BJ (cell line): ENCODE measurements around the gene GAGE12J. TPM values are rescaled to one million over a fixed set of nuclear protein-coding genes. Genes with fewer than 3 reads are reported as not detected.
A peak's percentile ranks its signal among the peaks of the same experiment; 100 is the strongest.
"Not testable (repeated sequence)": the region's sequence is repeated elsewhere in the genome, so short reads cannot be mapped to it uniquely, and the experiment has no call there.

Source experiments
- CTCF ChIA-PET: fragments of 350-600 bp; formaldehyde crosslinking; extraction: SDS; loops from one replicate; lab custom pipeline; 2021; ENCODE audit warnings: antibody characterized with exemption, inconsistent platforms; lab: Yijun Ruan, JAX
- POLR2A ChIA-PET: fragments of 300-600 bp; sonication (Branson Sonifier 250); formaldehyde crosslinking; extraction: SDS; loops from one replicate; lab custom pipeline; 2021; ENCODE audit warnings: antibody characterized with exemption; lab: Charles Lee
- DNase-seq: peaks from one replicate; pipeline ENCODE4 v3.0.0-alpha.2; 2011; ENCODE audit warnings: low read depth
- H3K27me3 ChIP-seq: 2 replicates; pipeline ENCODE4 v1.6.0; 2011; ENCODE audit warnings: low read length; ENCODE audit not compliant: control insufficient read depth, insufficient read depth
- H3K36me3 ChIP-seq: 2 replicates; pipeline ENCODE4 v1.5.1; 2011; ENCODE audit warnings: low read length; ENCODE audit not compliant: control insufficient read depth, insufficient read depth
- H3K4me3 ChIP-seq: 2 replicates; pipeline ENCODE4 v1.5.1; 2011; ENCODE audit warnings: low read depth, mild to moderate bottlenecking, control low read depth, low read length
- CTCF ChIP-seq: IDR thresholded peaks from 2 replicates; pipeline ENCODE4 v1.5.1; 2011; ENCODE audit warnings: low read depth, mild to moderate bottlenecking, control low read depth, inconsistent platforms, low read length, moderate library complexity; ENCODE audit not compliant: insufficient read depth
- polyA plus RNA-seq: library from polyadenylated mRNA; depleted of rRNA; stranded (reverse); fragments of >200 nt; gene quantifications from 2 replicates; pipeline ENCODE4 v1.2.3, GENCODE V29; 2011

The GAGE12J gene
- polyA plus RNA-seq, 1 experiment: not detected

GRCh38 chrX:49300703-49301102 is 21.1 kb upstream of the GAGE12J start:
- CTCF ChIA-PET: interaction anchor here (0.6 kb wide), 2 partner anchors 483 to 1124 kb away, joined by 3 to 6 read pairs; no protein-coding TSS in a partner anchor
- H3K27me3 ChIP-seq: no peaks in the 10 kb centered on the region
- TF ChIP-seq CTCF: no peak
- DNase-seq: no peak
- no peaks in the 10 kb centered on the region for H3K36me3 ChIP-seq
- H3K4me3 ChIP-seq: no peak overlapping the region
- POLR2A ChIA-PET: no interaction called here

- TF ChIP-seq CTCF: no peak
- H3K4me3 ChIP-seq: no peak within 1 kb of the TSS
- H3K36me3 ChIP-seq: no peaks in the 10 kb centered on the region
- CTCF ChIA-PET: no interaction called here
- no peak for DNase-seq
- POLR2A ChIA-PET: no interaction called here
- no peaks in the 10 kb centered on the region for H3K27me3 ChIP-seq
Observed at GRCh38 chrX:49303346-49303745, 18.5 kb upstream of the GAGE12J start, which contains the start of gene GAGE10. TSS of gene GAGE10 (plus strand) at chrX:49303646. CDS start at chrX:49304860, 1,214 bp downstream.

GRCh38 chrX:49307775-49308174 is 14.1 kb upstream of the GAGE12J start:
- H3K27me3 ChIP-seq, POLR2A ChIA-PET, CTCF ChIA-PET, DNase-seq, H3K4me3 ChIP-seq, H3K36me3 ChIP-seq: not testable (repeated sequence)

- CTCF ChIA-PET: interaction anchor here (0.6 kb wide), 1 partner anchor 532 kb away, joined by 3 read pairs; no protein-coding TSS in a partner anchor
- H3K4me3 ChIP-seq: peak overlapping the region; percentile 22
- H3K36me3 ChIP-seq: no peaks in the 10 kb centered on the region
- H3K27me3 ChIP-seq: no peaks in the 10 kb centered on the region
- POLR2A ChIA-PET: no interaction called here
- no peak for DNase-seq
- no peak for TF ChIP-seq CTCF
Observed at GRCh38 chrX:49308604-49309269, 13.1 kb upstream of the GAGE12J start.

- Histone ChIP-seq H3K36me3 (no peaks in the 10 kb centered on the region), H3K4me3 (peak overlapping the region; percentile 22), H3K27me3 (no peaks in the 10 kb centered on the region)
- ChIA-PET CTCF (no interaction called here), POLR2A (no interaction called here)
- no peak for DNase-seq
- no peak for TF ChIP-seq CTCF
Observed at GRCh38 chrX:49309401-49309981, 12.3 kb upstream of the GAGE12J start.
